Measurements from ENCODE around the gene ZNF829. TPM values are rescaled to one million over a fixed set of nuclear protein-coding genes. Genes with fewer than 3 reads are reported as not detected.

ZNF829 gene
- 0.78 TPM for polyA plus RNA-seq (2012; ENCODE audit: missing spikeins)

- FAIRE-seq = peak; percentile 51
- TF ChIP-seq POLR2AphosphoS5 (IDR thresholded peaks at IDR 0.05; ENCODE audit: low read depth, low read length) = no peak
- TF ChIP-seq TAF1 (IDR thresholded peaks at IDR 0.05; ENCODE audit: borderline replicate concordance, low read depth, low read length) = no peak
- 0 out of 2 replicates have a peak, but pooled peaks have one; percentile 49 for TF ChIP-seq POLR2A (IDR thresholded peaks at IDR 0.05; ENCODE audit: low read depth, low read length)
- peak; percentile 37 for DNase-seq (ENCODE audit: insufficient read length)
Measured at GRCh38 chr19:36915992-36916830, at the start of gene ZNF829, which contains the start of gene ZNF568. Gene ZNF829 (minus strand): TSS chr19:36916291. CDS start chr19:36915167, 1,124 bp downstream. Gene ZNF568 (plus strand): TSS chr19:36916332. CDS start chr19:36922771, 6,439 bp downstream.

- TF ChIP-seq POLR2AphosphoS5 (IDR thresholded peaks at IDR 0.05; ENCODE audit: low read depth, low read length) (no peak), POLR2A (IDR thresholded peaks at IDR 0.05; ENCODE audit: low read depth, low read length) (no peak), TAF1 (IDR thresholded peaks at IDR 0.05; ENCODE audit: borderline replicate concordance, low read depth, low read length) (no peak)
- DNase-seq (ENCODE audit: insufficient read length) (no peak), FAIRE-seq (no peak)
Measured at GRCh38 chr19:36963280-36963679, 47.2 kb upstream of the ZNF829 start.

GRCh38 chr19:36962346-36962745 is 46.3 kb upstream of the ZNF829 start:
- FAIRE-seq = no peak
- DNase-seq (ENCODE audit: insufficient read length) = no peak
- TF ChIP-seq POLR2AphosphoS5 (IDR thresholded peaks at IDR 0.05; ENCODE audit: low read depth, low read length) (no peak), TAF1 (IDR thresholded peaks at IDR 0.05; ENCODE audit: borderline replicate concordance, low read depth, low read length) (no peak)

- DNase-seq (ENCODE audit: insufficient read length) (no peak), FAIRE-seq (no peak)
- TF ChIP-seq POLR2A (IDR thresholded peaks at IDR 0.05; ENCODE audit: low read depth, low read length) = no peak
- no peak for TF ChIP-seq TAF1 (IDR thresholded peaks at IDR 0.05; ENCODE audit: borderline replicate concordance, low read depth, low read length)
- TF ChIP-seq POLR2AphosphoS5 (IDR thresholded peaks at IDR 0.05; ENCODE audit: low read depth, low read length) = no peak
Measured at GRCh38 chr19:36950335-36951119, 34.4 kb upstream of the ZNF829 start.

GRCh38 chr19:36939153-36939552 is 23.1 kb upstream of the ZNF829 start:
- DNase-seq (ENCODE audit: insufficient read length) = no peak
- no peak for FAIRE-seq
- TF ChIP-seq TAF1 (IDR thresholded peaks at IDR 0.05; ENCODE audit: borderline replicate concordance, low read depth, low read length) (no peak), POLR2AphosphoS5 (IDR thresholded peaks at IDR 0.05; ENCODE audit: low read depth, low read length) (no peak), POLR2A (IDR thresholded peaks at IDR 0.05; ENCODE audit: low read depth, low read length) (no peak)

- no peak for FAIRE-seq
- TF ChIP-seq POLR2A (IDR thresholded peaks at IDR 0.05; ENCODE audit: low read depth, low read length) (no peak), TAF1 (IDR thresholded peaks at IDR 0.05; ENCODE audit: borderline replicate concordance, low read depth, low read length) (no peak), POLR2AphosphoS5 (IDR thresholded peaks at IDR 0.05; ENCODE audit: low read depth, low read length) (no peak)
- DNase-seq (ENCODE audit: insufficient read length) = no peak
Measured at GRCh38 chr19:36931684-36932083, 15.6 kb upstream of the ZNF829 start.

- TF ChIP-seq TAF1 (IDR thresholded peaks at IDR 0.05; ENCODE audit: borderline replicate concordance, low read depth, low read length) = no peak
- no peak for TF ChIP-seq POLR2AphosphoS5 (IDR thresholded peaks at IDR 0.05; ENCODE audit: low read depth, low read length)
- no peak for TF ChIP-seq POLR2A (IDR thresholded peaks at IDR 0.05; ENCODE audit: low read depth, low read length)
- FAIRE-seq (no peak), DNase-seq (ENCODE audit: insufficient read length) (no peak)
Measured at GRCh38 chr19:36918090-36918489, 2.0 kb upstream of the ZNF829 start.

GRCh38 chr19:36916991-36917390 is 900 bp upstream of the ZNF829 start:
- FAIRE-seq (no peak), DNase-seq (ENCODE audit: insufficient read length) (no peak)
- TF ChIP-seq POLR2AphosphoS5 (IDR thresholded peaks at IDR 0.05; ENCODE audit: low read depth, low read length) = no peak
- TF ChIP-seq TAF1 (IDR thresholded peaks at IDR 0.05; ENCODE audit: borderline replicate concordance, low read depth, low read length) = no peak
- TF ChIP-seq POLR2A (IDR thresholded peaks at IDR 0.05; ENCODE audit: low read depth, low read length) = no peak

GRCh38 chr19:36898422-36898821 is 17.7 kb downstream of the ZNF829 start:
- TF ChIP-seq POLR2A (IDR thresholded peaks at IDR 0.05; ENCODE audit: low read depth, low read length) (no peak), POLR2AphosphoS5 (IDR thresholded peaks at IDR 0.05; ENCODE audit: low read depth, low read length) (no peak), TAF1 (IDR thresholded peaks at IDR 0.05; ENCODE audit: borderline replicate concordance, low read depth, low read length) (no peak)
- no peak for DNase-seq (ENCODE audit: insufficient read length)
- FAIRE-seq = no peak

- DNase-seq (ENCODE audit: insufficient read length) (no peak), FAIRE-seq (no peak)
- TF ChIP-seq POLR2A (IDR thresholded peaks at IDR 0.05; ENCODE audit: low read depth, low read length) = no peak
- no peak for TF ChIP-seq POLR2AphosphoS5 (IDR thresholded peaks at IDR 0.05; ENCODE audit: low read depth, low read length)
- TF ChIP-seq TAF1 (IDR thresholded peaks at IDR 0.05; ENCODE audit: borderline replicate concordance, low read depth, low read length) = no peak
Measured at GRCh38 chr19:36894849-36895383, 21.2 kb downstream of the ZNF829 start.

GRCh38 chr19:36891768-36892357 is 24.2 kb downstream of the ZNF829 start:
- no peak for FAIRE-seq
- no peak for TF ChIP-seq POLR2A (IDR thresholded peaks at IDR 0.05; ENCODE audit: low read depth, low read length)
- no peak for TF ChIP-seq TAF1 (IDR thresholded peaks at IDR 0.05; ENCODE audit: borderline replicate concordance, low read depth, low read length)
- TF ChIP-seq POLR2AphosphoS5 (IDR thresholded peaks at IDR 0.05; ENCODE audit: low read depth, low read length) = no peak
- no peak for DNase-seq (ENCODE audit: insufficient read length)

All from GM12892 (cell line).